GM23338 (cell line): ENCODE results near the gene CCNF. TPM values are rescaled to one million over a fixed set of nuclear protein-coding genes. Genes with fewer than 3 reads are reported as not detected.

Experiments
- ATAC-seq: fragments of 200-7000 bp; cut with Tn5 transposase; 3 replicates; pipeline ENCODE4 v1.9.1; 2020
- DNase-seq: peaks from one replicate; pipeline ENCODE4 v3.0.0-alpha.2; 2015; ENCODE audit warnings: low spot score
- H2AFZ ChIP-seq: fragments of 200-600 bp; sonication (generic); 2 replicates; pipeline ENCODE4 v1.8.0; 2016; ENCODE audit warnings: antibody characterized with exemption, mild to moderate bottlenecking, moderate library complexity
- H3F3A ChIP-seq: fragments of 200-600 bp; sonication (generic); replicated peaks from 2 replicates; pipeline ENCODE4 v1.8.0; 2017; ENCODE audit warnings: antibody characterized with exemption, mixed run types, low read depth
- H3K27ac ChIP-seq: fragments of 200-600 bp; sonication (generic); 2 replicates; pipeline ENCODE4 v1.6.1; 2016; ENCODE audit warnings: low read depth
- H3K27me3 ChIP-seq: fragments of 200-600 bp; sonication (generic); 2 replicates; pipeline ENCODE4 v1.8.0; 2016; ENCODE audit warnings: mild to moderate bottlenecking, mixed run types, moderate library complexity; ENCODE audit not compliant: insufficient read depth
- H3K36me3 ChIP-seq: fragments of 200-600 bp; sonication (generic); 2 replicates; pipeline ENCODE4 v1.8.0; 2016; ENCODE audit warnings: mild to moderate bottlenecking; ENCODE audit not compliant: insufficient read depth
- H3K4me1 ChIP-seq: fragments of 200-600 bp; sonication (generic); 2 replicates; pipeline ENCODE4 v1.8.0; 2016; ENCODE audit warnings: mild to moderate bottlenecking, moderate library complexity; ENCODE audit not compliant: insufficient read depth
- H3K4me2 ChIP-seq: fragments of 200-600 bp; sonication (generic); 2 replicates; pipeline ENCODE4 v1.7.1; 2017; ENCODE audit warnings: mixed run types
- H3K4me3 ChIP-seq: fragments of 200-600 bp; sonication (generic); 2 replicates; pipeline ENCODE4 v1.6.1; 2016; ENCODE audit warnings: mixed run types
- H3K79me2 ChIP-seq: fragments of 200-600 bp; sonication (generic); replicated peaks from 2 replicates; pipeline ENCODE4 v1.8.0; 2017; ENCODE audit warnings: mild to moderate bottlenecking; ENCODE audit not compliant: insufficient read depth
- H3K9me2 ChIP-seq: fragments of 200-600 bp; sonication (generic); 2 replicates; pipeline ENCODE4 v1.8.0; 2017; ENCODE audit not compliant: insufficient read depth
- H4K20me1 ChIP-seq: fragments of 200-600 bp; sonication (generic); replicated peaks from 2 replicates; pipeline ENCODE4 v1.8.0; 2017; ENCODE audit warnings: mild to moderate bottlenecking; ENCODE audit not compliant: insufficient read depth
- H3K27ac Mint-ChIP-seq: 2 replicates; pipeline ENCODE4 v1.8.0; 2020; ENCODE audit warnings: inconsistent platforms, mild to moderate bottlenecking, moderate library complexity, mixed read lengths
- H3K27me3 Mint-ChIP-seq: 3 replicates; pipeline ENCODE4 v1.8.0; 2022; ENCODE audit warnings: low read depth, mild to moderate bottlenecking, moderate library complexity, mixed read lengths, inconsistent platforms; ENCODE audit not compliant: insufficient read depth, poor library complexity
- H3K36me3 Mint-ChIP-seq: 3 replicates; pipeline ENCODE4 v1.8.0; 2021; ENCODE audit warnings: low read depth, mild to moderate bottlenecking, inconsistent platforms, moderate library complexity, mixed read lengths
- H3K4me1 Mint-ChIP-seq: 3 replicates; pipeline ENCODE4 v1.8.0; 2020; ENCODE audit warnings: mild to moderate bottlenecking, inconsistent platforms, mixed read lengths
- H3K4me3 Mint-ChIP-seq: 3 replicates; pipeline ENCODE4 v1.8.0; 2021; ENCODE audit warnings: moderate library complexity, mild to moderate bottlenecking, inconsistent platforms, mixed read lengths
- H3K9me3 Mint-ChIP-seq: 3 replicates; pipeline ENCODE4 v1.8.0; 2020; ENCODE audit warnings: moderate library complexity, mild to moderate bottlenecking, inconsistent platforms, mixed read lengths
- CREB1 ChIP-seq: fragments of 250-450 bp; sonication (Bioruptor Pico); IDR thresholded peaks from 2 replicates; pipeline ENCODE4 v1.5.0; 2020; ENCODE audit warnings: low read depth, mild to moderate bottlenecking, moderate library complexity
- EZH2 ChIP-seq: fragments of 200-600 bp; sonication (generic); IDR thresholded peaks from one replicate; pipeline ENCODE4 v1.8.0; 2017; ENCODE audit warnings: antibody characterized with exemption, mild to moderate bottlenecking, low read depth; ENCODE audit not compliant: unreplicated experiment
- EZH2phosphoT487 ChIP-seq: fragments of 200-600 bp; sonication (generic); IDR thresholded peaks from one replicate; pipeline ENCODE4 v1.8.1; 2018; ENCODE audit warnings: antibody characterized with exemption; ENCODE audit not compliant: unreplicated experiment
- JUNB ChIP-seq: IDR thresholded peaks from one replicate; pipeline ENCODE4 v1.6.1; 2016; ENCODE audit warnings: antibody characterized with exemption; ENCODE audit not compliant: unreplicated experiment
- NANOG ChIP-seq: IDR thresholded peaks from 2 replicates; pipeline ENCODE4 v1.6.1; 2016; ENCODE audit warnings: antibody characterized with exemption, borderline replicate concordance
- POLR2AphosphoS5 ChIP-seq: IDR thresholded peaks from 2 replicates; pipeline ENCODE4 v1.6.1; 2016; ENCODE audit warnings: antibody characterized with exemption, low read depth
- STAT1 ChIP-seq: IDR thresholded peaks from one replicate; pipeline ENCODE4 v1.6.1; 2016; ENCODE audit warnings: antibody characterized with exemption; ENCODE audit not compliant: unreplicated experiment
- ZNF114 ChIP-seq: fragments of 250-450 bp; sonication (Bioruptor Pico); IDR thresholded peaks from 2 replicates; pipeline ENCODE4 v1.5.0; 2020; ENCODE audit warnings: mild to moderate bottlenecking, moderate library complexity
- ZNF331 ChIP-seq: fragments of 250-450 bp; sonication (Bioruptor Pico); IDR thresholded peaks from 2 replicates; pipeline ENCODE4 v1.5.0; 2020; ENCODE audit warnings: low read depth, mild to moderate bottlenecking, moderate library complexity
- polyA plus RNA-seq: library from polyadenylated mRNA; unstranded; fragments of >200 nt; fragmentation: Nextera tagmentation; extraction: Ambion mirVana; gene quantifications from 2 replicates; pipeline ENCODE4 v1.2.1, GENCODE V29; 2016
- total RNA-seq: library from RNA; depleted of rRNA; stranded (reverse); fragments of >200 nt; shearing (Covaris generic); gene quantifications from 2 replicates; pipeline ENCODE4 v1.2.3, GENCODE V29; 2014
- TF ChIP-seq, protein P1 (sequence below), 2 experiments: fragments of 200-600 bp in 1 of 2; sonication (generic) in 1 of 2; conservative IDR thresholded peaks; 2 replicates each; pipeline versions ENCODE4 v1.5.1 to v1.6.1; 2016 to 2017; ENCODE audit warnings: antibody characterized with exemption in 2 of 2, low read depth in 2 of 2, mild to moderate bottlenecking in 2 of 2, moderate library complexity in 1 of 2
- TF ChIP-seq, protein P2 (sequence below): IDR thresholded peaks from one replicate; pipeline ENCODE4 v1.6.1; 2018; ENCODE audit warnings: antibody characterized with exemption; ENCODE audit not compliant: unreplicated experiment
- TF ChIP-seq, protein P3 (sequence below): IDR thresholded peaks from 2 replicates; pipeline ENCODE4 v1.6.1; 2016; ENCODE audit warnings: antibody characterized with exemption
- TF ChIP-seq, protein P4 (sequence below): fragments of 250-450 bp; sonication (Bioruptor Pico); IDR thresholded peaks from 2 replicates; pipeline ENCODE4 v1.5.0; 2020; ENCODE audit warnings: mild to moderate bottlenecking, moderate library complexity

The CCNF gene
- total and polyA plus RNA-seq, 2 experiments from 2014 or later, result 21.2 to 54.2 TPM

DNA sequence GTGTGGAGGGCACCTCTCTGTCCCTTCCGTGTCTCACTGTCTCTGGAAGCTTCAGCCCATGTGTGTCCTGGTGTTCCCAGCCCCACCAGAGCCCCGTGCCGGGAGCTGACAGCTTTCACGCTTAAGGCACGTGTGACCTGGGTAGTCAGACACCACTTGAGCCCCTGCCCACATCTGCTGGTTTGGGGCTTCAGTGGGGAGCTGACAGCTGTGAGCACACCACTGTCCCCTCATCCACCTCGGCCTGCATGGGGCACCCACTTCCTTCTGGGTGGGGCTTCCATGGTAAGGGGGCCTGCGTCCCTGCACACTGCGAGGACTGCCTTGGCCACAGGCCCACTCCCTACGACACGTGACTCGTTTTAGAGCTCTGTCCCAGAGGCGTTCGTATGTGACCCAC, 28.0 kb downstream of the CCNF start:
- H3K36me3 Mint-ChIP-seq, result peaks cover 44% of the 10 kb centered on the region
- ATAC-seq, result no peak
- Histone ChIP-seq H3K4me3 (no peak overlapping the region), H4K20me1 (peaks cover 10% of the 10 kb centered on the region; the same call in 1 of the 2 replicates), H3K4me2 (no peak overlapping the region), H3K79me2 (peaks cover 12% of the 10 kb centered on the region), H3K9me2 (no peaks in the 10 kb centered on the region), H3F3A (peaks cover 18% of the 10 kb centered on the region; the same call in 1 of the 2 replicates), H2AFZ (no peak overlapping the region), H3K36me3 (peaks cover 5% of the 10 kb centered on the region; the same call in 1 of the 2 replicates), H3K27ac (peak overlapping the region; percentile 16; the same call in 1 of the 2 replicates), H3K4me1 (peaks cover 11% of the 10 kb centered on the region; the same call in 1 of the 2 replicates), H3K27me3 (no peaks in the 10 kb centered on the region)
- peaks cover 20% of the 10 kb centered on the region for H3K27me3 Mint-ChIP-seq
- DNase-seq, result no peak
- no peak overlapping the region for H3K27ac Mint-ChIP-seq
- H3K4me1 Mint-ChIP-seq, result peaks cover 15% of the 10 kb centered on the region
- no peak overlapping the region; the same call in 2 of the 3 replicates for H3K4me3 Mint-ChIP-seq
- H3K9me3 Mint-ChIP-seq, result no peaks in the 10 kb centered on the region
- TF ChIP-seq STAT1, result no peak
- TF ChIP-seq, protein P1, sequence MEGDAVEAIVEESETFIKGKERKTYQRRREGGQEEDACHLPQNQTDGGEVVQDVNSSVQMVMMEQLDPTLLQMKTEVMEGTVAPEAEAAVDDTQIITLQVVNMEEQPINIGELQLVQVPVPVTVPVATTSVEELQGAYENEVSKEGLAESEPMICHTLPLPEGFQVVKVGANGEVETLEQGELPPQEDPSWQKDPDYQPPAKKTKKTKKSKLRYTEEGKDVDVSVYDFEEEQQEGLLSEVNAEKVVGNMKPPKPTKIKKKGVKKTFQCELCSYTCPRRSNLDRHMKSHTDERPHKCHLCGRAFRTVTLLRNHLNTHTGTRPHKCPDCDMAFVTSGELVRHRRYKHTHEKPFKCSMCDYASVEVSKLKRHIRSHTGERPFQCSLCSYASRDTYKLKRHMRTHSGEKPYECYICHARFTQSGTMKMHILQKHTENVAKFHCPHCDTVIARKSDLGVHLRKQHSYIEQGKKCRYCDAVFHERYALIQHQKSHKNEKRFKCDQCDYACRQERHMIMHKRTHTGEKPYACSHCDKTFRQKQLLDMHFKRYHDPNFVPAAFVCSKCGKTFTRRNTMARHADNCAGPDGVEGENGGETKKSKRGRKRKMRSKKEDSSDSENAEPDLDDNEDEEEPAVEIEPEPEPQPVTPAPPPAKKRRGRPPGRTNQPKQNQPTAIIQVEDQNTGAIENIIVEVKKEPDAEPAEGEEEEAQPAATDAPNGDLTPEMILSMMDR (conservative IDR thresholded peaks at IDR 0.05; ENCODE audit: low read depth in 2 of 2), result no peak
- TF ChIP-seq POLR2AphosphoS5, result no peak; the same call in 1 of the 2 replicates
- TF ChIP-seq ZNF331, result no peak
- no peak for TF ChIP-seq ZNF114 (CRISPR knock-in tag)
- no peak for TF ChIP-seq NANOG
- TF ChIP-seq, protein P2, sequence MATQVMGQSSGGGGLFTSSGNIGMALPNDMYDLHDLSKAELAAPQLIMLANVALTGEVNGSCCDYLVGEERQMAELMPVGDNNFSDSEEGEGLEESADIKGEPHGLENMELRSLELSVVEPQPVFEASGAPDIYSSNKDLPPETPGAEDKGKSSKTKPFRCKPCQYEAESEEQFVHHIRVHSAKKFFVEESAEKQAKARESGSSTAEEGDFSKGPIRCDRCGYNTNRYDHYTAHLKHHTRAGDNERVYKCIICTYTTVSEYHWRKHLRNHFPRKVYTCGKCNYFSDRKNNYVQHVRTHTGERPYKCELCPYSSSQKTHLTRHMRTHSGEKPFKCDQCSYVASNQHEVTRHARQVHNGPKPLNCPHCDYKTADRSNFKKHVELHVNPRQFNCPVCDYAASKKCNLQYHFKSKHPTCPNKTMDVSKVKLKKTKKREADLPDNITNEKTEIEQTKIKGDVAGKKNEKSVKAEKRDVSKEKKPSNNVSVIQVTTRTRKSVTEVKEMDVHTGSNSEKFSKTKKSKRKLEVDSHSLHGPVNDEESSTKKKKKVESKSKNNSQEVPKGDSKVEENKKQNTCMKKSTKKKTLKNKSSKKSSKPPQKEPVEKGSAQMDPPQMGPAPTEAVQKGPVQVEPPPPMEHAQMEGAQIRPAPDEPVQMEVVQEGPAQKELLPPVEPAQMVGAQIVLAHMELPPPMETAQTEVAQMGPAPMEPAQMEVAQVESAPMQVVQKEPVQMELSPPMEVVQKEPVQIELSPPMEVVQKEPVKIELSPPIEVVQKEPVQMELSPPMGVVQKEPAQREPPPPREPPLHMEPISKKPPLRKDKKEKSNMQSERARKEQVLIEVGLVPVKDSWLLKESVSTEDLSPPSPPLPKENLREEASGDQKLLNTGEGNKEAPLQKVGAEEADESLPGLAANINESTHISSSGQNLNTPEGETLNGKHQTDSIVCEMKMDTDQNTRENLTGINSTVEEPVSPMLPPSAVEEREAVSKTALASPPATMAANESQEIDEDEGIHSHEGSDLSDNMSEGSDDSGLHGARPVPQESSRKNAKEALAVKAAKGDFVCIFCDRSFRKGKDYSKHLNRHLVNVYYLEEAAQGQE, result no peak
- no peak for TF ChIP-seq JUNB
- TF ChIP-seq, protein P3, sequence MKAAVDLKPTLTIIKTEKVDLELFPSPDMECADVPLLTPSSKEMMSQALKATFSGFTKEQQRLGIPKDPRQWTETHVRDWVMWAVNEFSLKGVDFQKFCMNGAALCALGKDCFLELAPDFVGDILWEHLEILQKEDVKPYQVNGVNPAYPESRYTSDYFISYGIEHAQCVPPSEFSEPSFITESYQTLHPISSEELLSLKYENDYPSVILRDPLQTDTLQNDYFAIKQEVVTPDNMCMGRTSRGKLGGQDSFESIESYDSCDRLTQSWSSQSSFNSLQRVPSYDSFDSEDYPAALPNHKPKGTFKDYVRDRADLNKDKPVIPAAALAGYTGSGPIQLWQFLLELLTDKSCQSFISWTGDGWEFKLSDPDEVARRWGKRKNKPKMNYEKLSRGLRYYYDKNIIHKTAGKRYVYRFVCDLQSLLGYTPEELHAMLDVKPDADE, result no peak
- TF ChIP-seq EZH2phosphoT487, result no peak
- TF ChIP-seq CREB1 (CRISPR knock-in tag), result no peak
- no peak for TF ChIP-seq EZH2
- TF ChIP-seq, protein P4, sequence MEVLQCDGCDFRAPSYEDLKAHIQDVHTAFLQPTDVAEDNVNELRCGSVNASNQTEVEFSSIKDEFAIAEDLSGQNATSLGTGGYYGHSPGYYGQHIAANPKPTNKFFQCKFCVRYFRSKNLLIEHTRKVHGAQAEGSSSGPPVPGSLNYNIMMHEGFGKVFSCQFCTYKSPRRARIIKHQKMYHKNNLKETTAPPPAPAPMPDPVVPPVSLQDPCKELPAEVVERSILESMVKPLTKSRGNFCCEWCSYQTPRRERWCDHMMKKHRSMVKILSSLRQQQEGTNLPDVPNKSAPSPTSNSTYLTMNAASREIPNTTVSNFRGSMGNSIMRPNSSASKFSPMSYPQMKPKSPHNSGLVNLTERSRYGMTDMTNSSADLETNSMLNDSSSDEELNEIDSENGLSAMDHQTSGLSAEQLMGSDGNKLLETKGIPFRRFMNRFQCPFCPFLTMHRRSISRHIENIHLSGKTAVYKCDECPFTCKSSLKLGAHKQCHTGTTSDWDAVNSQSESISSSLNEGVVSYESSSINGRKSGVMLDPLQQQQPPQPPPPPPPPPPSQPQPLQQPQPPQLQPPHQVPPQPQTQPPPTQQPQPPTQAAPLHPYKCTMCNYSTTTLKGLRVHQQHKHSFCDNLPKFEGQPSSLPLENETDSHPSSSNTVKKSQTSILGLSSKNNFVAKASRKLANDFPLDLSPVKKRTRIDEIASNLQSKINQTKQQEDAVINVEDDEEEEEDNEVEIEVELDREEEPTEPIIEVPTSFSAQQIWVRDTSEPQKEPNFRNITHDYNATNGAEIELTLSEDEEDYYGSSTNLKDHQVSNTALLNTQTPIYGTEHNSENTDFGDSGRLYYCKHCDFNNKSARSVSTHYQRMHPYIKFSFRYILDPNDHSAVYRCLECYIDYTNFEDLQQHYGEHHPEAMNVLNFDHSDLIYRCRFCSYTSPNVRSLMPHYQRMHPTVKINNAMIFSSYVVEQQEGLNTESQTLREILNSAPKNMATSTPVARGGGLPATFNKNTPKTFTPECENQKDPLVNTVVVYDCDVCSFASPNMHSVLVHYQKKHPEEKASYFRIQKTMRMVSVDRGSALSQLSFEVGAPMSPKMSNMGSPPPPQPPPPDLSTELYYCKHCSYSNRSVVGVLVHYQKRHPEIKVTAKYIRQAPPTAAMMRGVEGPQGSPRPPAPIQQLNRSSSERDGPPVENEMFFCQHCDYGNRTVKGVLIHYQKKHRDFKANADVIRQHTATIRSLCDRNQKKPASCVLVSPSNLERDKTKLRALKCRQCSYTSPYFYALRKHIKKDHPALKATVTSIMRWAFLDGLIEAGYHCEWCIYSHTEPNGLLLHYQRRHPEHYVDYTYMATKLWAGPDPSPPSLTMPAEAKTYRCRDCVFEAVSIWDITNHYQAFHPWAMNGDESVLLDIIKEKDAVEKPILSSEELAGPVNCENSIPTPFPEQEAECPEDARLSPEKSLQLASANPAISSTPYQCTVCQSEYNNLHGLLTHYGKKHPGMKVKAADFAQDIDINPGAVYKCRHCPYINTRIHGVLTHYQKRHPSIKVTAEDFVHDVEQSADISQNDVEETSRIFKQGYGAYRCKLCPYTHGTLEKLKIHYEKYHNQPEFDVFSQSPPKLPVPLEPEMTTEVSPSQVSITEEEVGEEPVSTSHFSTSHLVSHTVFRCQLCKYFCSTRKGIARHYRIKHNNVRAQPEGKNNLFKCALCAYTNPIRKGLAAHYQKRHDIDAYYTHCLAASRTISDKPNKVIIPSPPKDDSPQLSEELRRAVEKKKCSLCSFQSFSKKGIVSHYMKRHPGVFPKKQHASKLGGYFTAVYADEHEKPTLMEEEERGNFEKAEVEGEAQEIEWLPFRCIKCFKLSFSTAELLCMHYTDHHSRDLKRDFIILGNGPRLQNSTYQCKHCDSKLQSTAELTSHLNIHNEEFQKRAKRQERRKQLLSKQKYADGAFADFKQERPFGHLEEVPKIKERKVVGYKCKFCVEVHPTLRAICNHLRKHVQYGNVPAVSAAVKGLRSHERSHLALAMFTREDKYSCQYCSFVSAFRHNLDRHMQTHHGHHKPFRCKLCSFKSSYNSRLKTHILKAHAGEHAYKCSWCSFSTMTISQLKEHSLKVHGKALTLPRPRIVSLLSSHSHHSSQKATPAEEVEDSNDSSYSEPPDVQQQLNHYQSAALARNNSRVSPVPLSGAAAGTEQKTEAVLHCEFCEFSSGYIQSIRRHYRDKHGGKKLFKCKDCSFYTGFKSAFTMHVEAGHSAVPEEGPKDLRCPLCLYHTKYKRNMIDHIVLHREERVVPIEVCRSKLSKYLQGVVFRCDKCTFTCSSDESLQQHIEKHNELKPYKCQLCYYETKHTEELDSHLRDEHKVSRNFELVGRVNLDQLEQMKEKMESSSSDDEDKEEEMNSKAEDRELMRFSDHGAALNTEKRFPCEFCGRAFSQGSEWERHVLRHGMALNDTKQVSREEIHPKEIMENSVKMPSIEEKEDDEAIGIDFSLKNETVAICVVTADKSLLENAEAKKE (CRISPR knock-in tag), result no peak
